Stimulated activated CD8-positive, alpha-beta memory T cell treated with anti-CD3 and anti-CD28 coated beads, Interleukin-7, amount 100 ng/mL, for 24 hours (primary cell): ENCODE measurements around the gene PAX4.
"Not testable (repeated sequence)": the region's sequence is repeated elsewhere in the genome, so short reads cannot be mapped to it uniquely, and the experiment has no call there.

Experiments
- DNase-seq: peaks from one replicate; pipeline ENCODE4 v3.0.0-alpha.2; 2020; ENCODE audit warnings: low read depth

The PAX4 gene

DNA sequence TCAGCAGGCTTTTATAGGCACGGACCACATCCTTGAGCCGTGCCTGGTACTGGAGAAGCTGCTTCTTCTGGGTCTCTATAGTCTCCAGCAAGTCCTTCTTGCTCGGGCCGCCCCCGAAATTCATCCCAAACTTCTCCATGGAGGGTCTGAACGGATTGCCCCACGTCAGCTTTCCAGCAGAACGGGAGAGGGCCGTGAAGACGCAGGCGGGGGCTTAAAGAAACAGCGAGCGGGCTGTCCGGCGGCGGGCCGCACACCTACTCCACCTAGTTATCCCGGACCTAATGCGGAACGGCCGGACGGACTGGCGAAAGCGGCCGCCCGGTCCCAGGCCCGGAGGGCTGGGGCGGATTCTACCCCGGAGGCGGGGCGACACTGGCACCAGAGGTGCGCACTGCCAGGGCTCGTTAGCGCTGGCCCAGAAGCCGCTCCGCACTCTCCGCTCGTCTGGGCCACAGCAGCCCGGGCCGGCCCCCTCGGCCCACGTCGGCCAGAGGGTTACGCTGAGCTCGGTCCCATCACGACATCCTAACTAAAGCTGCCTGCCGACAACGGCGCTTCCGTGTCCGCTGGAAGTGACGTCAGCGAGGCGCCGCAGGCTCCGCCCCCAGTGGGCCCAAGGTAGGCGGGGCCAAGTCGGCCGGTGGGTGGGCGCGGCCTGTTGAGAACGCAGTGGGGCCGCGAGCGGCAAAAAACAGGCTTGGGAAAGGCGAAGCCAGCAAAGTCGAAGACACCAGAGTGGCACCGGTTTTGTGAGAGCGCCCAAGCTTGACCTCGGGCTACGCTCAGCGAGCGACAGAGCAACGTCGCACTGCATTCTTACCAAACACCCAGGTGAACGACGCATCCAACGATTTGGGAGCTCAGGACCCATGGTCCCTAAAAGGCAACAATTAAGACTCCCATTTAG, 32.6 kb downstream of the PAX4 start, which contains the start of gene GCC1:
Gene GCC1, minus strand, starts transcription at position 553 of the 910 bp plus-strand sequence. Its CDS starts 414 bp downstream, at position 139.
- peak; percentile 88 for DNase-seq

DNA sequence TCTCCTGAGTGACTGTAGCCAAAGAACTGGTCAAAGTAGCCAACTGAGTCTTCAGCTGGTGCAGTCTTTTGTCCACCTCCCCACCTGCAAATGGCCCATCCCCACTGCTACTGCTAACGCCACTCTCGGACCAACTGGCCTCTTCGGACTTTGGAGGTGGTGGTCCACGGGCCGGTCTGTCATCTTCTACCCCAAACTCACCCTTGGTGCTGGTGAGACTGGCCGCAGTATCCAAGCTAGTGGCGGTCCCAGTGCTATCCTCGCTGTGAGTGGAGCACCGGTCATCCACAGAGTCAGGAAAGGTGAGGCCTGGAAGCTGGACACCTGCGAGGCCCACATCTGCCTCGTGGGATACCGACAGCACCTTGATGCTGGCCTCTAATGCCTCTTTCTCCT, 33.3 kb downstream of the PAX4 start:
- no peak for DNase-seq

DNA sequence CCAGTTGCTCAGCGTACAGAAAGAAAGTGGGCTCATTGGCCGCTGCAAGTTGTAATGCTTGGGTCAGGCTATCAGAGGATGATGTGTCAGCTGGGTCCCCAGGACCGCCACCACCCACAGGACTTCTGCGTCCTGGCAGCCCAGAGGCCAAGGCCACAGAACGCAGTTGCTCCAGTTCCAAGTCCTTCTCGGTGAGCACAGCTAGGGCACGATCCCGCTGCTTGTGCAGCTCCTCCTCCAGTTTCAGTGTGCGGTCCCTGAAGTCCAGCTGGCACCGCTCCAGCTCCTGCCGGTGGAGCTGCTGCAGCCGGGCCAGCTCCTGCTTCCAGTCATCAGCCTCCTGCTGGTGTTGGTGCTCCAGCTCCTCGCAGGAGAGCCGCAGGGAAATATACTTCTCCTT, 35.6 kb downstream of the PAX4 start:
- no peak for DNase-seq

DNA sequence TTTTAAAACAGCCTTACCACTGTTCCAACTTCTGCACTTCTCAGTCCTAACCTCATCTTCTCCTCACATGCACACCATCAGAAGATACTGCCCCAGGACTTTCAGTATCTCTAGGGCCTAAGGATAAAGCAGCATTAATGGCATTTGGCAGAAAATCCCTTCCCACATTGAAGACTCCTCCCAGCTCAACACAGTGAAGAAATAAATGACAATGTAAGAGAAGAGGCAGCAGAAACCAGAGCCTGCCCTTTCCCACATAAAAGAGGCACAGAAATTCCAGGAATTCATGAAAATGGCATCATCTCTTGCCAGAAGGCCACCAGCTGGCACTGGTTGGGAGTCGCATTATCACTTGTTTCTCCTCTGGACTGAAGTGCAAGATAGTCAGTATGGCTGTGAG, 36.2 kb downstream of the PAX4 start:
- DNase-seq = no peak

DNA sequence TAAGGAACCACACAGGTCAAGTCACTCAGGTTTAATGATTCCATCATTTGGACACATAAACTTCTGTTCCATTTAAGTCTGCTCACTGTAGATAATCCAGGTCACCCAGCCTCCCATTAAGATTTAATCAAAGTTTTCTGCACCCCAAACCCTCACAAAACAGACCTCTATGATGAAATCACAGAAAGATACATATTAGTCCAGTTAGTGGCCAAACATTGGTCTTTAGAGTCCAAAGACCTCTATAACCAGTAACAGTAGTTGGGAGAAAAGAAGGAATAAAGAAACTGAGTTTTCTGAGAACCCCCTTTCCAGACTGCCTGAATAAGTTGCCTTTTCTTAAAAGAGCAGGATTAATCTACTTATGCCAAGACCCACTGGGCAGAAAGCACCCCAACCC, 37.3 kb downstream of the PAX4 start:
- no peak for DNase-seq

DNA sequence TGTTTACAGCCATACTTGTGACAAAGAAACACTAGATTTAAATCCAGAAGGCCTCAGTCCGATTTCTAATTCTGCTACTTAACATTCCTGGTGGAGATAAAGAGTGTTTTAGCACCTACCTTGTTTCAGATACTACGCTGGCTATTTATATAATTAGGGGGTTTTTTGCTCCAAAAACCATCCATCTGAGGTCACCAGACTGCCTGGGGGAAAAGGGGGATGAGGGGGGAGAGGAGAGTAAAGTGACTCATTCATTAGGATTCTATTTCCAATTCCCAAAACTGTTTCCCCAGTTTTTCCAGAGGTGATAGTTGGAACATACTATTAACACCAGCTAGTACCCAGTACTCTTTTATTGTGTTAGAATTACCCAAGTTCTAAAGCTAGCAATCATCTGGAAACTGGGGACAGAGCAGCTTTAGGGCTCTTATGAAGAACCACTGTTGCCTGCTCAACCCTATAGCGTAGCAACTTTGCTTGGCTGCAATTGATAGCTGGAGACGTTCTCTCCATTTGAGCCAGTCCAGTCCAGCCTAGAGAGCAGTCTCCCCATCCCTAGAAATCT, 39.1 kb downstream of the PAX4 start:
- DNase-seq = no peak

DNA sequence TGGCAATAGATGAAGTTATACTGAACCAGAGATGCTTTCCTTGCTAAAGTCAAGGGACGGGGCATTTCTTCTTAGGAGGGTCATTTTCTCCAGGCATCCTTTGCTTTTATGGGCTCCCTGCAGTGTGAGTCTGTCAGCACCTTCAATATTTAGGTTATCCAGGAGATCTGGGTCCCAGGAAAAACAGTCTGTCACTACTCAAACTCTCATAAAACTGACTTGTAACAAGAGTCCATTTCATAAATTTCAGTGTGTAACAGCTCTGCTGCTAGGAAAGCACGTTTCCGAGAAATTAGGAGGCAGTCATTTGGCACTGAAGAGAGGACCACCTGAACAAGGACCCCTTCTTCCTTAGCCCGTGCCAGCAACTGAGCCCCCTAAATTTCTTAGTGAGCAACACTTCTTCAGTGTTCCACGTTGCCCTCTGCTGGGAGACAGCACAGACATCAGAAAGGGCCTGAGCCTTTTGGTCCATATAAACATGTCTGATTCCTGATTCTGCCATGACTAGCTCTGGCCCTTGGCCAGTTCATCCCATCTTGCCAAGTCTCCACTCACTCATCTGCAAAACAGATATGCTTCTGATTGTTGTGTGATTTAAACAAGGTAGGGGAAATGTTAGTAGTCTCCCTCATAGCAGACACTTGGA, 39.8 kb downstream of the PAX4 start:
- no peak for DNase-seq

DNA sequence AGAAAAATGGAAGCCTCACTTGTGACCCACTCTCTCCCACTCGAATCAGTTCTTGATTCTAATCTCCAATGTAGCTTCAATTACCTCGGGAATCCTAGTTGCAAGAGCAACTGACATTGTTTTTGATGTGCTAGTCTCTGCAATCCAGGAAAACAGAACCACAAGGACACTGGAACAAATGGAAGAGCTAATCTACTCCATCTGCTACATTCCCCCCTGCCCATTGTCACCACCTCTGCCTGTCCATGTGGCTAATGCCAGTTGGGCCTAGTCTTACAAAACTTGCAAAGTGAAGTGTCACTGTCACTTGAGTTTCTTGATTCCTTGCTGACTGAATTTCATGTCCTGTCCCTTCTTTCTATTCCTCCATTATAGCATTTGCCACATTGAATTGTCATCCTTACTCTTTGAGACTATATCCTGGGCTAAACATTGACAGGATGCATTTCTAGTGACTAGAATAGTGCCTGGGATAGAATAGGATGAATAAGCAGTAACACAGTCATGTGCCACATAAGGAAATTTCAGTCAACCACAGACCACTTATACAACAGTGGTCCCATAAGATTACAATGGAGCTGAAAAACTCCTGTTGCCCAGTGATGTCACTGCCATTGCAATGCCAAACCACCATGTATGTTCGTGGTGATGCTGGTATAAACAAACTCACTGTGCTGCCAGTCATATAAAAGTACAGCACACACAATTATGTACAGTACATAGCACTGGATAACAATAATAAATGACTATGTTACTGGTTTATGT, 46.0 kb downstream of the PAX4 start:
- DNase-seq = no peak

DNA sequence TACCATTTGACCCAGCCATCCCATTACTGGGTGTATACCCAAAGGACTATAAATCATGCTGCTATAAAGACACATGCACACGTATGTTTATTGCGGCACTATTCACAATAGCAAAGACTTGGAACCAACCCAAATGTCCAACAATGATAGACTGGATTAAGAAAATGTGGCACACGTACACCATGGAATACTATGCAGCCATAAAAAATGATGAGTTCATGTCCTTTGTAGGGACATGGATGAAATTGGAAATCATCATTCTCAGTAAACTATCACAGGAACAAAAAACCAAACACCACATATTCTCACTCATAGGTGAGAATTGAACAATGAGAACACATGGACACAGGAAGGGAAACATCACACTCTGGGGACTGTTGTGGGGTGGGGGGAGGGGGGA, 49.9 kb downstream of the PAX4 start:
- DNase-seq = not testable (repeated sequence)

DNA sequence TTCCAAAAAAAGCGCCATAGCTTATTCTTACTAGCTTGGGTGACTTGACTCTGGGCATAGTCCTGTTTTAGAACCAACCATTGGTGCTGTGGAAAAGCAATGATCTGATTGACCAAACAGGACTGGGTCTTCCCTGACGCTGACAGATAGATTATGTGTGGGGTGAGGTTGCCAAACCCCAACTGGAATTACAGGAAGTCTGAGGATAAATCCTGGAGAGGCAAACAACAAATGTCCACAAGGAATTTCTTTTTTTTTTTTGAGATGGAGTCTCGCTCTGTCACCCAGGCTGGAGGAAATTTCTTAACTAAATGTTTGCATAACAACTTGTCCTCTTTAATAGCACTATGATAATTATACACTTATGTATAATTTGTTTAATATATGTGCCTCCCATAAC, 51.7 kb downstream of the PAX4 start:
- no peak for DNase-seq
